HG02870 (cell line): ENCODE data around the gene IZUMO4.

Source experiments
- ATAC-seq: cut with Tn5 transposase; IDR thresholded peaks from one replicate; pipeline ENCODE4 v1.9.1; 2021; ENCODE audit warnings: mild to moderate bottlenecking, moderate library complexity; ENCODE audit not compliant: unreplicated experiment

Gene IZUMO4

DNA sequence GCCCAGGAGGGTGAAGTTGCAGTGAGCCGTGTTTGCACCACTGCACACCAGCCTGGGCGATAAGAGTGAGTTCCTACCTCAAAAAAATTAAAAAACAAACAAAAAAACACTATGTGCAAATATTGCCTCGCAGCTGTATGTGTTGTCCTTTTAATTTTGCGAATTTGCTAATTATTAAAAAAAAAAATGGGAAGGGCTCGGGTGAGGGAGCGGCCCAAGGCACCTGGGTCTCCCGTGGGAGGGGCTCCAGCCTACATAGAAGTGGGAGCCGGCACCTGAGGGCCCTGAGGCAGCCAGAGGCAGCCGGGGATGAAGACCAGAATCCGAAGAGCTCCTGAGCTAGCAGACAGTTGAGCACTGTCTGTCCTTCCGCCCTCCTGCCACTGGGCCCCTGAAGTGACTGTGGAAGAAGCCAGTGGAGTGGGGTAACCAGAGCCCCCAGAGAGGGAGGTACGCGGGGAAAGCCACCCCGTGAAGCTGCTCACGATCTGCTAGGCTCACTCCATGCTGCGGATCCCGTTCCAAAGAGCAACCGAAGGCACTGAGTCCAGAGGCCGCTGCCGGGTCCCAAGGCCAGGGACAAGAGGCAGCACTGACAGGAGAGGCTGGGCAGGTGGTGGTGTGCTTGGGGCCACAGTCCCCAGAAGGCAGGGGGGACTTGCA, 6.5 kb downstream of the IZUMO4 start:
- no peak for ATAC-seq

DNA sequence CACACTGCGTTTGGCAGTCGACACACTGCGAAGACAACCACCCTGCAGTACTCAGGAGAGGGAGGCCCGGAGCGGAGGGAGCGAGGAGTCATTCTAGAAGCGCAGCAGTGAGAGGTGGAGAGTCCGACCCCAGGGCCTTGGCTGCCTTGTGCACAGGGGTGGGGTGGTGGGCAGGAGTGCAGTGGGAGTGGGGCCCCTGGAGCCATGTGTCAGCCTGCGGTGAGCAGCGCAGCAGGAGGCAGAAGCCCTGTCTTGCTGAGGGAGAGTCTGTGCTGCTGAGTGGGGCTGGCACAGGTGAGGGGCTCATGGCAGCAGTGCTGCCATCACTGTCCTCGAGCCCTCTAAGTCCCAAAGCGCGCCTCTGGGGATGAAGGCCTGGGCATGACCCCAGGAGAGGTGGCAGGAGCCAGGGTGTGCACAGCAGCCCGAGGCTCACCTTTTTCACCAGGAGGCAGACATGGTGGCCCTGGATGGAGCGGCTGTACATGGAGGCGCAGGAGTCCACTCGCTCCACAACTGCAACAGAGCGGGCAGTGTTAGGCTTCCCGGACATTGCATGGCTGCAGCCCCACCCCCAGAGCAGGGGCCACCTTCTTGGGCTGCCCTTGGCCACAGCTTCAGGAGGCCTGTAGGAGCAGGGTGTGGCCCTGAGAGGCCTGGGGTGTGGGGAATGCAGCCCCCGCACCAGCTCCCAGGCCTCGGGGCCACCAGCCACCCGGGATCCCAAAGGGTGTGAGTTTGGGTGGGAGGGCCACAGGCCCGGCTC, 11.7 kb downstream of the IZUMO4 start:
- no peak for ATAC-seq

DNA sequence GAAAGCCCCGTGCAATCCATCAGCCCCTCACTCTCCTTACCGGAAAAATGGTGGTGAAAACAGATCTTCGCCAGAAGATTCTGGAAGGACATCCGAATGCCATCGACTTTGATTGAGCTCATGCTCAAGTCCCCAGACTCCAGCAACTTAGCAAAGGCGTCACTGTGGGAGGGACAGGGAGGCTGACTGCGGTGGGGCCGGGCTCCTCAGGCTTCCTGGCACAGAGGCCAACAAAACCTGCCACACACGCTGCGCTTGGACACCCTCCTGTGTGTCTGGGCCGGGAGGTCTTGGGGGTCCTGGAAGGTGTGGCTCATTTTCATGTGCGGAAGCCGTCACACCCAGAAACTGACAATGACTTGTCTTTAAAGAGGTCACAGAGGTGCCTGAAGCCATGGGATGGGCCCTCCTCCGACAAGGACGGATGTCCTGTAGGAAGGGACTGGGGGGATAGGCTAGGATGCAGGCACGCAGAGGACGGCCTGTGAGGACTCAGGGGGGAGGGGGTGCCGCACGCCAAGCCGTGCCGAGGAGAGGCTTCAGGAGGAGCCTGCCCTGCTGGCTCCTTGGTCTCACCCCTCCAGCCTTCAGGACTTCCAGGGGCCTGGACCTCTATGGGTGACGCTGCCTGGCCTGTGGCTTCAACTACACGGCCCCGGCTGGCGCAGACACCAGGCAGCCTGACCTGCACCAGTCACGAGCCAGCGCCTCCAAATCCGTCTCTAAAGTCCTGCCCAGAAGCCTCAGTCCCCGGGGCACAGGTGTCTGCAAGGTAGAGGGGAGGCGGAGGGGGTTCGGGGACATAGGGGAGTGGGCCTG, 12.5 kb downstream of the IZUMO4 start:
- ATAC-seq: no peak

DNA sequence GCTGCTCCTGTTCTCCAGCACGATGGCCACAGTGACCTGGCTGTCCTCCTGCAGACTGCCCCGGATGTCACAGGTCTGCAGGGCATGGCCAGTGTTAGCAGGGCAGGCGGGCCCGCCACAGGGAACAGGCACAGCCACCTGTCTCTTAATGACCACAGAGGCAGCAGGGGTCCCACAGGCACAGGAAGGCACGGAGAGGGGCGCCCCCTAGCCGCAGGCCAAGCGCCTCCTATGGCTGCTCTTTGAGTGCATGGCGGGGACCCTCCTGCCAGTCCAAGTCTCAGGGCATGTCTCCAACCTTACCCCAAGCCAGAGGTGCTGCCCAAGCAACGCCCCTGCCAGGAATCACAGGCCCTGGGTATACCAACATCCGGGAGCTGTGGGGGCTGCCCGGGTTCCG, 14.1 kb downstream of the IZUMO4 start:
- no peak for ATAC-seq

DNA sequence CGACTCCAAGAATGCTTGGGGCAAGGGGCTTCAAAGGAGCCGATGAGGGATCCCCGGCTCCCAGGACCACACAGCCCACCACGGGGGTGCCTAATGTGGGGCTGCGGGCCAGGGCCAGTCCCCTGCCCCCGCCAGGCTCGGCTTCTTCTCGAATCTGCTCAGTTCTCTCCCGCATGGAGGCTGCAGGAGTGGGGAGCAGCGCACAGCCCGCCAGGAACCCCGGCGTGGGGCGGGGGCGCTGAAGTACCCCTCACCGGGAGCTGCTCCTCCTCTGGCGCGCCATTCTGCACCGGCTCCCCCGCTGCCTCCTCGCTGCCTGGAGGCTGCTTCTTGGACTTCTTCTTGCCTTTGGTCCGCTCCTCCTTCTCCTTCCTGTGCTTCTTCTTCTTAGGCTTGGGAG, 14.7 kb downstream of the IZUMO4 start:
- ATAC-seq: no peak

DNA sequence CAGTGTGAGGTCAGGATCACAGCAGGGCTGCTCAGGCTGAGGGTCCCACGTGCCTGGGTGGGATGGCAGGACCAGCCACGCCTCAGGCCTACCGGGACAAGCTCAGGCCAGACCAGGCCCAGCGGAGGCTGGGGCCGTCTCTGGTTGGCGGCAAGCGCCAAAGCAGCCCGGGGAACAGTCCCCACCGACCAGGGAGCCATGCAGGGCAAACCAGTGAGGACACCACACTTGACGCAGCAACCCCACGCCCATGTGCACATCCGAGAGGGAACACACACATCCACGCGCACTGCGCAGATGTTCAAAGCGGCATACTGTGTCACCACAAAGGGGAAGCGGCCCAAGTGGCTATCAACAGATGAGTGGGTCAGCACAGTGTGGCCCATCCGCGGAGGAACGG, 15.2 kb downstream of the IZUMO4 start:
- ATAC-seq: no peak

DNA sequence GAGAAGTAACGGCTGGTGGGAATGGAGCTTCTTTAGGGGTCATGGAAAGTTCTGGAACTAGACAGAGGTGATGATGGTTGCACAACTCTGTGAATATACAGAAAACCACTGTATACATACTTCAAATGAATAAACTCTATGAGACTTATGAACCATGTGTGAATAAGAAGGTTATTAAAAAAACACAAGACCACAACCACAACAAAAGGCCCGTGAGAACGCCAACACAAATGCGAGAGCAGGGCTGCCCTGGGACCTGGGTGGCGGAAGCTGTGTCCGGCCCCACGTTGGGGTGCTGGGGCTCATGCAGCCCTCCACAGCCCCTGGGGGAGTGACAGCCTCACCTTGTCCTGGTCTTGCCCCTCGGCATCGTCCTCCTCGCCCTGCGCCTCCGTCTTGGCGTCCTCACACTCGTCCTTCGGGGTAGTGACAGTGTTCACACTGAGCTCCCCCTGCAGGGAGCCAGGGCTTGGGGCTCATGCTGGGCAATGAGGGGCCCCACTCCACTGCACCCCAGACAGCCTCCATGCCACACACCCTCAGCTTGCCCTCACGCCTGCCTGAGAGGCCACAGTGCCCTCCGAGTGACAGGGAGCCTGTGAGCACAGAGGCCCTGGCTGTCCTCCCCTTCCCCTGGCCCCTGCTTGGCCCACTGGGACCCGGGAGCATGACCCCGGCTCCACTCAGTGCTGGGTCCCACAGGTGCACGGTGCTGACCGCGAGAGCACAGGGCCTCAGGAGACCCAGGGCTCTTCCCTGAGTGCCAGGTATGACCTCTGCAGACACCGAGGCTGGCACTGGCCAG, 16.0 kb downstream of the IZUMO4 start:
- ATAC-seq: no peak

DNA sequence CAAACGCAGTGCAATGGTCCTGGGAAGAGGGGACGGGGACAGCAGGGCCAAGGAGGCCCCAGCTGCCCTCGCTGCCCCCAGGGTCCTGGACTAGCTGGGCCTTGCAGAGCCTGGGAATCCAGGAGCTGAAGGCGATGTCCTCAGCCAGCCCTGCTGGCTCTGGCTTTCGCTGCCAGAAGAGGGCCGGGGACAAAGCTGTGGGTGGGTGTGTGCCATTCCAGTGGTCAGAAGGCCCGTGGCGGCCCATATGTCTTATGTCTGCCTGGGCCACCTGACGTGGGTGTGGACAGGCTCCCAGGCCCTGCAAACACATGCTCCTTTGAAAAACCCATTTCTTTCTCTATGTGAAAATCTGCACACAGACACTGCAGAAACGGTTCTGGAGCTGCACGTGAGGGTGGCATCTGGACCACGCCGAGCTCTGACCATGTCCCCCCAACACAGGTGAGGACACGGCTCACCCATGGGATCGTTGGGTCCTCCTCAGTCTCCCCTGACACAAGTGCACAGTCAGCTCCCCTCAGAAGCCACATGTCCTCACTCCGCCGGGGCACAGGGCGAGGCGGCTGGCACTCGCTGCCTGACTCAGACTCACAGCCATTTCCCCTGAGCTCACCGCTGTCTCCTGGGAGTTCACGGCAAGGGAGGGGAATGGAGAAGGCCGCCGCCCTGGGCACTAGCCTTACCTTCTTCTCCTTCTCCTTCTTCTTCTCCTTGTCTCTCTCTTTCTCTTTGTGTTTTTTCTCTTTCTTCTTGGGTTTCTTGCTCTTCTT, 16.9 kb downstream of the IZUMO4 start:
- ATAC-seq: no peak

DNA sequence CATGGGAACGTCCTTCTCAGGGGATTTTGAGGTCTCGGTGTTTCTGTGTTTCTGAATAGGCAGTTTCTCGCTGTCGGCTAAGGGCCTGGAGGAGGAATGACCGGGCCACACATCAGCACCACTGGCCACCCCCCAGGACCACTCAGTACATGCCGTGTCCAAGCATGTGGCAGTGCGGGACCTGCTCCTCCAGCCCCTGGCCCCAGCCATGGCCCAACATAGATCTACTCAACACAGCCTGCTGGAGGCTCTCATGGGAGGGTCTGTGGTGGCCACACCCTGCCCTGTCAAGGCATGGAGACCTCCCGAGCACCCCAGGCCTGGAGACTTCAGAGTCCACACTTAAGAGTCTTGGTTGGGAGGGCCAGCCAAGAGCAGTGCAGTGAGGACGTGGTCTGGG, 17.5 kb downstream of the IZUMO4 start:
- ATAC-seq: no peak

DNA sequence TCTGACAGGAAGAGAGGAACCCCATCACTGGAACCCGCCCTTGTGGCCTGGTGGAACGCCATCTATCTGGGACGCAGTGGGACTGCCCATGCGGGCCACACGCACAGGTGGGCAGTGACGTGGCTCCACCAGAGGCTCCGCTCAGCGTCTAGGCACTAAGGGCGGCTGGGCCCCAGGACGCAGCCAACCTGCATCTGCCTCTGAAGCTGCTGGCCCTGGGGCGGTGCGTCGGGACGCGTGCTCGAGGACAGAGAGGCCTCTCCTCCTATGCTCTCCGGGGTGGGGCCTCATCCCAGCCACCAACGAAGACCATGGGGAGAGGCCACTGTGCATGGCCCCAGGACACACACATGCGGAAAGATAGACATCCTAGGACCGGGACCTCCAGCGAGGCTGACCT, 18.1 kb downstream of the IZUMO4 start:
- ATAC-seq: no peak

DNA sequence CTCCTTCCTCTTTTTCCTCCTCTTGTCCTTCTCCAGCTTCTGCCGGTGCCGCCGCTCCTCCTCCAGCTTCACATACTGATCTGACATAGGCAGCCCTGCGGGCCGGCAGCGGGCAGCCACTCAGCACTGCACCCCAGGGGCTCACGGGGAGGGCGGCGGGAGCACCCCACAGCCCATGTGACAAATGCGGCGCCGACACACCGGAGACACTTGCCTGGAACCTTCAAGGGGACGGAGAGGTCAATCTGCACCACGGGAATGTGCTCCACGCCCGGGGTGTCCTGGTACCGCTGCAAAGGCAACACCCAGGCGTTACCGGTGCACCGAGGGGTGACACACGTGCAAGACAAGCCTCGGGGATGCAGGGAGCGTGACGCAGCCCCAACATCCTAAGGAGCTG, 18.6 kb downstream of the IZUMO4 start:
- ATAC-seq: no peak

DNA sequence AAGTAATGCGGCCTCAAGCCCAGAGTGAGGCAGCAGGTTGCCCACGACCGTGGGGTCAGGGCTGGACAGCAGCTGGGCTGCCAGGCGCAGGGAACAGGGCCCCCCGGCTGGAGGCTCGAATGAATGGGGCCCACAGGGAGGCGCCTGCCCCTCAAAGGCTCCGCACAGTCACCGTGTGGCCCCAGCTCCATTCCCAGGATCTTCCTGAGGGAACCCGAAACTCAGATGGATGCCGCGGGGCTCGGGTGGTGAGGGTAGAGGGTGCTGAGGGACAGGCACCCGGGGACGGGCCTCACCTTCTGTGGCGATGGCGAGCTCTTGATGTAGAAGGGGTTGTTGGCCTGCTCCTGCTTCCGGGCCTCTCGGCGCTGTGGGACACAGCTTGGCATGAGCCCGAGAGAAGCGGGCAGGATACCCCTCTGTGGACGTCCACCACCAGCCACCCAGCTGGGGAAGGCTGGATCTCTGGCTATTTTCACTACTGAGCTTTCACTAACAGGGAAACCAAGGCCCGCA, 19.3 kb downstream of the IZUMO4 start:
- no peak for ATAC-seq

DNA sequence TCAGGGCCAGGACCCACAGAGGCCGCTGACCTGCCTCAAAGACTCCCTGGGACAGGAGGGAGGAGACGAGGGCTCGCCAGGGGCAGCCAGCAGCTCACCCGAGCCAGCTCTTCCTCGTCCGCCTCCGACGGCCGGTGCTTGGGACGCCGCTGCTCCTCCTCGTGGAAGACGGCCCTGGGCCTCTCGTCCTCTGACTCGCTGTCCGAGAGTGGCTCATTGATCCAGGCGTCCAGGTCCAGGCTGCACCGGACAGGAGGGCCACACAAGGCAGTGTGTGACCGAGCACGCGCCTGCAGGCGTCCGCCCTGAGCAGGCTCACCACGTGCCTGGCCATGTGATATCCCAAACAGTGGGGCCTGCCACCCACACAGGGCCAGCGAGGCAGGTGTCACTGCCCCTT, 19.8 kb downstream of the IZUMO4 start:
- no peak for ATAC-seq

DNA sequence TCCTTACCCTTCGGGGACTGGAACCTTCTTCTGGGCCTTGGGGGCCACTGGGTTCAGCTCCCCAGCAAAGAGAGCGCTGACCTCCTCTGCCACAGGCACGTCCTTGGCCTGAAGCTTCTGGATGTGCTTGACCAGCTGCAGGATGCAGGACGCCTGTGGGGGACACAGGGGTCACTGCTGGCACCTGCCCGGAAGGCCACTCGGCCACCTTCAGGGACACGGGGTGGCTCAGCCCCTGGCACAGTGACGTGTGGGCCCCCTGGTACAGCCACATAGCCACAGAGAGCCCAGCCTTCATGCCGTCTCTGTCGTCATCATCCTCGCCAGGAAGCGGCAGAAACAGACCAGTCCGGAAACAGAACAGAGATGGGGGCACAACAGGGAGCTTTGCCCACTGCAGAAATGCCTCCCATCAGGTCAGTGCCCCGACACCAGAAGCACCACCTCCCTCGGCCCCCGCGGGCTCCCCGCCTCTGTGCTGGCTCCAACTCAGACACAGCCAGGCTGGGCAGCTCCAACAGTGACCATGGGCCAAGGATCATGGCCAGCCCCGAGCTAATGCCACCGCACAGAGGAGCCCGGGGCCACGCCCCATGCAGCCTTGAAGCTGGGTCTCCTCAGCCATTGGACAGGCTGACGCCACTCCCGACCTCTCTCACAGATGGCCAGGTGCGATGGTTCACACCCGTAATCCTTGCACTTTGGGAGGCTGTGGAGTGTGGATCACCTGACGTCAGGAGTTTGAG, 20.7 kb downstream of the IZUMO4 start:
- no peak for ATAC-seq

DNA sequence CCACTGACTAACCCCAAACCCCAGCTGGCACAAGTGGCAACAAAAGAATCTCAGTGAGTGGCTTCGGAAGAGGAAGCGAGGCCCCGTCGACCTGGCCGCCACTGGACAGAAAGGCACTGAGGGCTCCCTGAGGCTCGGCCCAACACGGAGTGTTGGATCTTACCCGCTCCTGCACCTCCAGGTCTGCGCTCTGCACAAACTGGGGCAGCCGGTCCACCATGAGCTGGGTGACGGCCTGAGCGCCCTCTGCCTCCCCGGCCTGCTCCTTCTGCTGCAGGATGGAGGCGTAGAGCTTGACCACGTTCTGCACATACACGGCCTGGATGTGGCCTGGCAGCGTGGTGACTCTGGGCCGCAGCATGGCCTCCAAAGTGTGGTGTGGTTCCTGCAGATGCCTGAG, 21.7 kb downstream of the IZUMO4 start:
- ATAC-seq: no peak

DNA sequence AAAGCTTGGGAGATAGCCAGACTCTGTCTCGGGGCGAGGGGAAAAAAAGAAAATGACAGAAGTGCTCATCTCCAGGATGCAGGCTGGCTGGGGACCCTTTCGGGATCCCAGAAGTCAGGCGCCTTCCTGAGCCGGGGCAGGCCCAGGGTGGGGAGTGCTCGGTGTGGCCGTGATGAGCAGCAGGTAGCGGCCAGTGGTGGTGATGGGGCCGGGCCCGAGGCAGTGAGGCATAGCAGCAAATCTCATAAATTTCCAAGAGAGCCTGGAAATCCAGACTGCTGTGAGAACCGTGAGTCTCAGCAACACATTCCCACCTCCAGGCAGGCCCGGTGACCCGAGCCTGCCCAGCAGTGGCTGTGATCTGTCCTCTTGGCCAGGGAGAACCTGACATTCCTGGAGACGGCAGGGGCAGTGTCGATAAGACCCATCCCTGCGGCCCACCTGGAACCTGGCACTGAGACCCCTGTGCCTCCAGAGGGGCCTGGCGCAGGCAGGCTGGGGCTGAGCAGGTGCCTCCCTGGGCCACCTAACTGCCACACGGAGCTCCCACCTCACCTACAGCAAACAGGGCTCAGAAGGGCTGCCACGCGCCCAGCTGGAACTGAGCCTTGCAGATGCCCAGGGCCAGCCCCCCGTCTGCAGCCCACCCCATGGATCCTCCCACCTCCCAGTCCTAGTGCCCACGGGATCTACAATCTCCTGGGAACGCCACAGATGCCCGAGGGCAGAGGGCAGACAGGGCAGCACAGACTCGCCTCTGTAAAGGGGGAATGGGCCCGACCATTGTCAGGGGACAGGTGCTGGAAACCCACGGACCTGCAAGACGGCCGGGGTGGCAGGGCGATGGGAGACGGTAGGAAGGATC, 23.4 kb downstream of the IZUMO4 start:
- ATAC-seq: no peak

DNA sequence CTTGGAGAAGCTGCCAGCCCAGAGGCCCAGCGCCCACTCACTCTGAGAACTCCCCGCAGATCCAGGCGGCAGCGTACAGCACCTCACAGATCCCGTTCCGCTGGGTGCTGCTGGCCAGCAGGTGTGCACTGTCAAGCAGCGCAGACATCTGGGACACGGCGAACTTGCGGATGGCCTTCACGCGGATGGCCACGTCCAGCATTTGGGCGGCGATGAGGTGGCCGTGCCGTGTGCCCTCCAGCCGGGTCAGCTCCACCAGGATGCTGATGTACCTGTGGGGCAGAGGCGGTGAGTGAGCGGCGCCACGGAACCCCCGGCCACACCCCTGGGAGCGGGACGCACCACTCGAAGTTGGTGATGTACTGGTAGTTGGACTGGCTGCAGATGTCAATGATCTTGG, 24.1 kb downstream of the IZUMO4 start:
- ATAC-seq: no peak

DNA sequence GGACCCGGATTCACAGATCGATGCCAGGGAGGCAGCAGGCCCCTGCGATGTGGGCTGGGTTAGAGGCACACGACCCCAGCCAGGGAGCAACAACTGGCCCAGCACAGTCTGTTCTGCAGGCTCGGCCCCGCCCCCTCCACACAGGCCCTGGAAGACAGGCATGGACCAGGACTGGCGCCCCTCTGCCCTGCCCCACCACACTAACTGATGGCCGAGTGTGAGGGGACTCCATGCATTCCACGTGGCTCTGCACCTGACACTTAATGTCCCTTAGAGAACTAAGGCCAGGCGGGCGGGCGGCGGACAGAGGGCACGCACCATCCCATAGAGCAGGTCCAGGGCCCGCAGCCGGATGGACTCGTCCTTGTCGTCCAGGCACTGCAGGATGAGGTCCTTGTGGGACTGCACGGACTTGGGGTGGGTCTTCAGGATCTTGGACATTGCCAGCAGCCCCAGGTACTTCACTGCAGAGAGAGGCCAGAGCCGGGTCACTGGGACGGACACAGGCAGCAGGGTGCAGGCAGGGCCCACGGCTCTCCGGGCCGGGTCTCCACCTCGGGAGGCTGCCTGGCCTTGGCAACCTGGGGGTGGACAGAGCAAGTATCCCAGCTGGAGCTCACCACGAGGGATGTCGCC, 24.8 kb downstream of the IZUMO4 start:
- ATAC-seq: no peak
